AML-193 (cell line): Measurements from ENCODE around the gene ENGASE.

Experiments
- DNase-seq, 2 experiments: peaks; one replicate each; lab custom pipeline; 2025; lab: John Stamatoyannopoulos, UW

Gene ENGASE

GRCh38 chr17:79116575-79117368 lies 42.1 kb downstream of the ENGASE start:
- no peak for DNase-seq

- no peak for DNase-seq
Measured at GRCh38 chr17:79117905-79118487, 43.4 kb downstream of the ENGASE start.

GRCh38 chr17:79118924-79119323 lies 44.3 kb downstream of the ENGASE start:
- no peak for DNase-seq

GRCh38 chr17:79120259-79120658 lies 45.6 kb downstream of the ENGASE start:
- no peak for DNase-seq

- no peak for DNase-seq
Measured at GRCh38 chr17:79123988-79124387, 49.4 kb downstream of the ENGASE start.

- DNase-seq, result no peak
Measured at GRCh38 chr17:79124513-79125209, 50.0 kb downstream of the ENGASE start.

GRCh38 chr17:79125503-79125902 lies 50.9 kb downstream of the ENGASE start:
- DNase-seq, result no peak

GRCh38 chr17:79126139-79126538 lies 51.5 kb downstream of the ENGASE start:
- no peak for DNase-seq

- DNase-seq, result no peak
Measured at GRCh38 chr17:79127534-79128135, 53.0 kb downstream of the ENGASE start.

GRCh38 chr17:79129523-79129922 lies 54.9 kb downstream of the ENGASE start:
- DNase-seq, result no peak

GRCh38 chr17:79130536-79131273 lies 56.1 kb downstream of the ENGASE start:
- DNase-seq, result no peak

GRCh38 chr17:79131274-79131635 lies 56.6 kb downstream of the ENGASE start:
- DNase-seq, result no peak

GRCh38 chr17:79131701-79132100 lies 57.1 kb downstream of the ENGASE start:
- no peak for DNase-seq

- no peak for DNase-seq
Measured at GRCh38 chr17:79132271-79133064, 57.8 kb downstream of the ENGASE start.

- DNase-seq, result no peak
Measured at GRCh38 chr17:79133214-79133613, 58.6 kb downstream of the ENGASE start.

GRCh38 chr17:79133985-79134384 lies 59.4 kb downstream of the ENGASE start:
- no peak for DNase-seq

- DNase-seq, result no peak
Measured at GRCh38 chr17:79135011-79135410, 60.4 kb downstream of the ENGASE start.

GRCh38 chr17:79135628-79136405 lies 61.2 kb downstream of the ENGASE start:
- DNase-seq, result no peak
